GM12878 (cell line): ENCODE data around the gene GMPR2. TPM values are rescaled to one million over a fixed set of nuclear protein-coding genes. Genes with fewer than 3 reads are reported as not detected.

Source experiments
- ATAC-seq: fragments of 200-7000 bp; cut with Tn5 transposase; 3 replicates; pipeline ENCODE4 v1.9.1; 2020; ENCODE audit warnings: mild to moderate bottlenecking, moderate library complexity
- BruUV-seq: library from RNA; stranded (reverse); fragments of 400-500 nt; replicated peaks from 2 replicates; lab custom pipeline; 2021; lab: Mats Ljungman, UMichigan
- CTCF ChIA-PET: fragments of 300-600 bp; sonication (Branson Sonifier 250); formaldehyde crosslinking; extraction: SDS; loops from one replicate; lab custom pipeline; 2021; ENCODE audit warnings: inconsistent platforms; lab: Yijun Ruan, JAX
- POLR2A ChIA-PET: fragments of 350-600 bp; formaldehyde crosslinking; extraction: SDS; loops from one replicate; lab custom pipeline; 2021; ENCODE audit warnings: inconsistent platforms; lab: Charles Lee
- RAD21 ChIA-PET: fragments of 300-600 bp; sonication (Branson Sonifier 250); formaldehyde crosslinking; loops from one replicate; lab custom pipeline; 2023; ENCODE audit warnings: antibody characterized with exemption; ENCODE audit not compliant: unreplicated experiment; lab: Charles Lee
- SMC1A ChIA-PET: fragments of 300-600 bp; sonication (Branson Sonifier 250); formaldehyde crosslinking; loops from one replicate; lab custom pipeline; 2023; ENCODE audit not compliant: unreplicated experiment, uncharacterized antibody; lab: Charles Lee
- DNase-seq: peaks from one replicate; pipeline ENCODE4 v3.0.0-alpha.2; 2011; ENCODE audit warnings: low read depth, low spot score
- FAIRE-seq: peaks from 3 replicates; lab custom pipeline; 2011; peaks lifted over from hg19 to GRCh38; lab: Jason Lieb, UNC
- H2AFZ ChIP-seq: 2 replicates; pipeline ENCODE4 v1.6.0; 2011; ENCODE audit warnings: low read depth, low read length, control low read depth; ENCODE audit not compliant: control insufficient read depth
- H3K27ac ChIP-seq: 2 replicates; pipeline ENCODE4 v1.5.1; 2011; ENCODE audit warnings: control low read depth; ENCODE audit not compliant: control insufficient read depth, insufficient read depth
- H3K27me3 ChIP-seq, 2 experiments: replicated peaks in 1 of 2; 2 replicates each; pipeline versions ENCODE4 v1.6.0 to v1.6.1; 2011; ENCODE audit warnings: low read length in 1 of 2; ENCODE audit not compliant: control insufficient read depth in 2 of 2, insufficient read depth in 2 of 2
- H3K36me3 ChIP-seq, 2 experiments: 2 replicates each; pipeline ENCODE4 v1.5.1; 2011; ENCODE audit warnings: low read length in 1 of 2; ENCODE audit not compliant: control insufficient read depth in 2 of 2, insufficient read depth in 2 of 2
- H3K4me1 ChIP-seq: 2 replicates; pipeline ENCODE4 v1.6.1; 2011; ENCODE audit warnings: mild to moderate bottlenecking, low read length, moderate library complexity, mixed read lengths; ENCODE audit not compliant: control insufficient read depth, insufficient read depth
- H3K4me2 ChIP-seq: 2 replicates; pipeline ENCODE4 v1.6.0; 2011; ENCODE audit warnings: control low read depth; ENCODE audit not compliant: control insufficient read depth, insufficient read depth
- H3K4me3 ChIP-seq: fragments of 200-600 bp; sonication (generic); 2 replicates; pipeline ENCODE4 v1.5.1; 2016
- H3K79me2 ChIP-seq: 2 replicates; pipeline ENCODE4 v1.6.0; 2011; ENCODE audit warnings: low read length; ENCODE audit not compliant: control insufficient read depth, insufficient read depth
- H3K9ac ChIP-seq: 2 replicates; pipeline ENCODE4 v1.8.0; 2011; ENCODE audit warnings: low read length, control low read depth, mixed read lengths; ENCODE audit not compliant: control insufficient read depth, insufficient read depth
- H3K9me3 ChIP-seq: replicated peaks from 3 replicates; pipeline ENCODE4 v1.5.1; 2011; ENCODE audit warnings: mild to moderate bottlenecking, low read length; ENCODE audit not compliant: control insufficient read depth, insufficient read depth
- H4K20me1 ChIP-seq: 2 replicates; pipeline ENCODE4 v1.6.0; 2011; ENCODE audit not compliant: control insufficient read depth, insufficient read depth
- ATF3 ChIP-seq: IDR thresholded peaks from 2 replicates; pipeline ENCODE4 v1.6.1; 2011; ENCODE audit warnings: low read depth, mild to moderate bottlenecking, low read length, moderate library complexity, borderline replicate concordance; ENCODE audit errors: extremely low read depth
- BCLAF1 ChIP-seq: fragments of 450-650 bp; IDR thresholded peaks from 2 replicates; pipeline ENCODE4 v1.6.1; 2017; ENCODE audit warnings: antibody characterized with exemption, mild to moderate bottlenecking, moderate library complexity
- FOXK2 ChIP-seq: fragments of 450-650 bp; IDR thresholded peaks from 2 replicates; pipeline ENCODE4 v1.6.1; 2017; ENCODE audit warnings: mild to moderate bottlenecking, moderate library complexity
- HDGF ChIP-seq: fragments of 450-650 bp; IDR thresholded peaks from 2 replicates; pipeline ENCODE4 v1.6.1; 2016; ENCODE audit warnings: antibody characterized with exemption
- KLF5 ChIP-seq: fragments of 450-650 bp; IDR thresholded peaks from 2 replicates; pipeline ENCODE4 v1.6.1; 2014; ENCODE audit warnings: mild to moderate bottlenecking; ENCODE audit not compliant: partially characterized antibody
- MTA2 ChIP-seq: fragments of 450-650 bp; IDR thresholded peaks from 2 replicates; pipeline ENCODE4 v1.6.1; 2016; ENCODE audit warnings: low read depth, mild to moderate bottlenecking, moderate library complexity
- NFXL1 ChIP-seq: fragments of 450-650 bp; IDR thresholded peaks from 2 replicates; pipeline ENCODE4 v1.6.1; 2017; ENCODE audit warnings: antibody characterized with exemption, mild to moderate bottlenecking, borderline replicate concordance
- NR2C1 ChIP-seq: fragments of 450-650 bp; IDR thresholded peaks from 2 replicates; pipeline ENCODE4 v1.6.1; 2017; ENCODE audit warnings: antibody characterized with exemption, mild to moderate bottlenecking, moderate library complexity
- RELA ChIP-seq: fragments of 450-650 bp; IDR thresholded peaks from 2 replicates; pipeline ENCODE4 v1.8.0; 2014; ENCODE audit warnings: borderline replicate concordance; ENCODE audit not compliant: partially characterized antibody
- SMAD1 ChIP-seq: fragments of 450-650 bp; IDR thresholded peaks from 2 replicates; pipeline ENCODE4 v1.6.1; 2018; ENCODE audit warnings: mild to moderate bottlenecking, low read depth; ENCODE audit not compliant: partially characterized antibody
- TARDBP ChIP-seq: IDR thresholded peaks from 2 replicates; pipeline ENCODE4 v1.6.1; 2016; ENCODE audit warnings: borderline replicate concordance
- USF1 ChIP-seq: IDR thresholded peaks from 2 replicates; pipeline ENCODE4 v1.6.1; 2011; ENCODE audit warnings: borderline replicate concordance, low read depth, mild to moderate bottlenecking, moderate library complexity, mixed read lengths, low read length; ENCODE audit not compliant: insufficient read depth; ENCODE audit errors: extremely low read length
- USF2 ChIP-seq: IDR thresholded peaks from 2 replicates; pipeline ENCODE4 v1.6.1; 2011; ENCODE audit warnings: low read depth, low read length, improper control_type of control experiment, borderline replicate concordance
- ZBED1 ChIP-seq: IDR thresholded peaks from 2 replicates; pipeline ENCODE4 v1.6.1; 2016; ENCODE audit warnings: borderline replicate concordance
- ZBTB11 ChIP-seq: fragments of 450-650 bp; formaldehyde crosslinking; IDR thresholded peaks from 2 replicates; pipeline ENCODE4 v1.5.0; 2022; ENCODE audit warnings: mild to moderate bottlenecking, missing genetic modification characterization
- ZNF274 ChIP-seq: IDR thresholded peaks from one replicate; pipeline ENCODE4 v1.8.0; 2011; ENCODE audit not compliant: insufficient read length, insufficient read depth
- WGBS: methylation state at CpG from one replicate; pipeline ENCODE4 v1.1.6; 2016; ENCODE audit warnings: low lambda C conversion rate; ENCODE audit not compliant: insufficient replicate concordance, insufficient coverage; ENCODE audit errors: missing lambda C conversion rate; 5-methylcytosine and 5-hydroxymethylcytosine counted together
- in situ Hi-C: fragments of 300-500 bp; cut with MboI; formaldehyde crosslinking; loops from 9 replicates; pipeline ENCODE4 v1.14.3; 2018; ENCODE audit warnings: mixed read lengths
- intact Hi-C: fragments of 100-400 bp; cut with micrococcal nuclease; formaldehyde crosslinking; loops from one replicate; pipeline ENCODE4 v1.14.2; 2022; ENCODE audit not compliant: unreplicated experiment
- polyA plus RNA-seq, 11 experiments: library from polyadenylated mRNA; depleted of rRNA in 4 of 11; unstranded in 6 of 11; stranded (reverse) in 5 of 11; fragments of >200 nt; fragmentation: Nextera tagmentation in 4 of 11; fragmentation: Illumina TruSeq in 1 of 11; extraction: Ambion mirVana in 4 of 11; extraction: Trizol in 1 of 11; gene quantifications; 1 replicate in 1 of 11; 2 replicates in 10 of 11; pipeline versions ENCODE4 v1.2.1 to v1.2.3, GENCODE V29; 2011 to 2016; ENCODE audit warnings: inconsistent platforms in 2 of 11, missing spikeins in 2 of 11, low read depth in 1 of 11
- total RNA-seq, 4 experiments: library from RNA; depleted of rRNA in 3 of 4; stranded (reverse); fragments of >200 nt in 3 of 4; fragmentation: Illumina TruSeq in 1 of 4; extraction: Trizol in 1 of 4; gene quantifications; 2 replicates each; pipeline versions ENCODE4 v1.2.1 to v1.2.3, GENCODE V29; 2013 to 2021

Gene GMPR2
- total and polyA plus RNA-seq, 10 of the 15 experiments (the other 5 are each of a cell fraction or from before 2014, with no cell fraction given), result 55.1 to 80.3 (median 61.5) TPM

GRCh38 chr14:24256960-24257359 lies 24.2 kb downstream of the GMPR2 start:
- Histone ChIP-seq H3K4me1 (no peaks in the 10 kb centered on the region), H3K27ac (no peak overlapping the region), H3K36me3 (peaks cover 0 to 3% of the 10 kb centered on the region in 2 experiments; a peak in 2 of 4 replicates), H4K20me1 (no peaks in the 10 kb centered on the region), H3K4me2 (no peak overlapping the region), H3K4me3 (no peak overlapping the region), H3K9ac (no peak overlapping the region), H3K9me3 (no peaks in the 10 kb centered on the region), H2AFZ (no peak overlapping the region), H3K79me2 (no peaks in the 10 kb centered on the region), H3K27me3 (no peaks in the 10 kb centered on the region)
- POLR2A ChIA-PET, result interaction anchor here (0.5 to 0.9 kb wide), 2 partner anchors 14 to 65 kb away, joined by 3 to 5 read pairs; partner anchors contain the start of gene RABGGTA
- no TSS peak for BruUV-seq
- in situ Hi-C loops (no loop called here), intact Hi-C loops (no loop called here)
- ATAC-seq (no peak), DNase-seq (no peak), FAIRE-seq (no peak)
- RAD21 ChIA-PET, result no interaction called here
- CTCF ChIA-PET, result interaction anchor here (1.8 kb wide), 1 partner anchor 13 kb away, joined by 8 read pairs; no protein-coding TSS in a partner anchor
- 64% methylated on average over 4 of the region's 4 CpGs for WGBS
- SMC1A ChIA-PET, result interaction anchor here (0.8 kb wide), 1 partner anchor 17 kb away, joined by 3 read pairs; no protein-coding TSS in a partner anchor
- TF ChIP-seq MTA2 (no peak), NFXL1 (no peak), ZBED1 (no peak), USF1 (no peak), KLF5 (no peak), SMAD1 (no peak), ZNF274 (no peak), RELA (no peak), TARDBP (no peak), ATF3 (no peak), HDGF (no peak), NR2C1 (no peak), BCLAF1 (no peak), FOXK2 (no peak), USF2 (no peak), ZBTB11 (CRISPR knock-in tag) (no peak)
